Esophagus (tissue), 2 donors: ENCODE results near the gene KCNQ1OT1. TPM values are rescaled to one million over a fixed set of nuclear protein-coding genes. Genes with fewer than 3 reads are reported as not detected.

Experiments
- H3K27ac ChIP-seq, 2 donors: one replicate each; pipeline ENCODE4 v1.5.1; 2013; ENCODE audit warnings: low read depth in 2 of 2, mild to moderate bottlenecking in 2 of 2, inconsistent platforms in 1 of 2, low read length in 1 of 2, moderate library complexity in 1 of 2
- H3K27me3 ChIP-seq, 2 donors: one replicate each; pipeline ENCODE4 v1.6.1; 2013; ENCODE audit warnings: low read length in 2 of 2, control low read depth in 1 of 2, mild to moderate bottlenecking in 1 of 2; ENCODE audit not compliant: insufficient read depth in 2 of 2, control insufficient read depth in 1 of 2
- H3K36me3 ChIP-seq, 2 donors: one replicate each; pipeline ENCODE4 v1.6.1; 2013; ENCODE audit warnings: low read length in 1 of 2; ENCODE audit not compliant: control insufficient read depth in 2 of 2, insufficient read depth in 2 of 2
- H3K4me1 ChIP-seq, 2 donors: one replicate each; pipeline ENCODE4 v1.6.1; 2013; ENCODE audit warnings: low read length in 1 of 2; ENCODE audit not compliant: control insufficient read depth in 2 of 2, insufficient read depth in 2 of 2
- H3K4me3 ChIP-seq, 2 donors: one replicate each; pipeline ENCODE4 v1.5.1; 2013; ENCODE audit warnings: low read length in 2 of 2, mild to moderate bottlenecking in 2 of 2, low read depth in 1 of 2, moderate library complexity in 1 of 2
- H3K9me3 ChIP-seq, 2 donors: one replicate each; pipeline ENCODE4 v1.6.1; 2013; ENCODE audit warnings: mild to moderate bottlenecking in 2 of 2, low read depth in 1 of 2, low read length in 1 of 2, moderate library complexity in 1 of 2; ENCODE audit not compliant: control insufficient read depth in 2 of 2, insufficient read depth in 1 of 2
- WGBS, 2 donors: extraction: QIAGEN DNeasy Blood & Tissue Kit; methylation state at CpG; one replicate each; pipeline ENCODE4 v1.1.7; 2013; 5-methylcytosine and 5-hydroxymethylcytosine counted together
- polyA plus RNA-seq, 2 donors: library from polyadenylated mRNA; stranded (reverse); fragments of 200-250 nt; gene quantifications; one replicate each; pipeline ENCODE4 v1.2.3, GENCODE V29; 2013
- donor health status: healthy with polysubstance abuse.
- donor health status: Bipolar disorder and iron deficiency.

The KCNQ1OT1 gene
- polyA plus RNA-seq, 2 donors, result 0.04 to 0.51 TPM

GRCh38 chr11:2694995-2695939, 4.5 kb downstream of the KCNQ1OT1 start:
- H3K4me1 ChIP-seq, result peaks cover 3% of the 10 kb centered on the region in 2 donors
- H3K27ac ChIP-seq, result no peak overlapping the region

GRCh38 chr11:2694495-2694894, 5.3 kb downstream of the KCNQ1OT1 start:
- 82 to 86% methylated on average over 7 of the region's 7 CpGs for WGBS, 2 donors
- H3K9me3 ChIP-seq, result no peaks in the 10 kb centered on the region
- no peak overlapping the region for H3K4me3 ChIP-seq
- H3K27me3 ChIP-seq, result no peaks in the 10 kb centered on the region
- H3K4me1 ChIP-seq, result peaks cover 3% of the 10 kb centered on the region in 2 donors
- no peak overlapping the region for H3K27ac ChIP-seq
- H3K36me3 ChIP-seq, result no peaks in the 10 kb centered on the region

More at GRCh38 chr11:2694995-2695939, 4.5 kb downstream of the KCNQ1OT1 start:
- Histone ChIP-seq H3K27me3 (no peaks in the 10 kb centered on the region), H3K9me3 (no peaks in the 10 kb centered on the region), H3K4me3 (no peak overlapping the region), H3K36me3 (no peaks in the 10 kb centered on the region)
- WGBS, 2 donors, result 79 to 83% methylated on average over 9 of the region's 9 CpGs

DNA sequence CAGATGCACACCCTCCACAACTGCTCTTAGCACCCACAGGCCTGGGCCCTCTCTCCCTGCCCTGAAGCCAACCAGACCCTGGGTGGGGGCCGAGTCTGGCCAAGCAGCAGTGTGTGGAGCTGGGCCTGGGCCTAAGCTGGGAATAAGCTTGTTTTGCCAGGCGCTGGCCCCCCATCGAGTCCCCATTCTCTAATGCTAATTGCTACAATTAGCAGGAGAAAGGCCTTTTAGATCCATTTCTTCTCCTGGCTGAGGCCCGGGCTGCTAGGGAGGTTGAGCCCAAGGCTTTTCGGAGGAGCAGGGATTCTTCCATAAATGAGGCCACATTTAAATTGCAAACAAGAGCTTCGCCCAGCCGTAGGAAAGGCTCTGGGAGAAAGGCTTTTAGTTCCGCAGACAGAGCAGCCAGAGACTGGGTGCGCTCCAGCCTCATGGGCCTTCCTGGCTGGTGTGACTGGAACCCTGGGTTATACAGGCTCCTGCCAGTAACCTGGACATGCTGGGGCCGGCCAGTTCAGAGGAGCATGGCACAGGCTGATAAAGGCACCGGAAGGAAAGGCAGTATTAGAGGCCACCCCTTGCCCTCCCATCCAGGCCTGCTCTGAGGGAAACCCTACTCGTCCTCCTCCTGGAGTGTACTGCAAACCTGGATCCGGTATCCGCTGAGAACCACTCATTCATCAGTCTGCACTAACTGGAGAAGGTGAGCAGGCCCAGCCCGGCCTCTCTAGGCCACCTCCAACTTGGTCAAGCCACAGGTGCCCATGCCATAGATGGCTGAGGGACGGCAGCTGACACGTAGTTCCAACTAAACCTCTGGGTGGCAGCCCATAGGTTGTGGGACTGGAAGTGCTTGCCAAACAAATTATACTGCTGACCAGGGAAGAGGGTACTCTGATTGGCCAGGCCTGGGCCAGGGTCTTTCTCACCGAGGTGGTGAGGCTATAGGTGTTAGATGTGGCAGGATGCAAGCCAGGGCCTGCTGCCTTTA, 6.2 kb downstream of the KCNQ1OT1 start:
- Histone ChIP-seq H3K27ac (no peak overlapping the region), H3K9me3 (no peaks in the 10 kb centered on the region), H3K27me3 (no peaks in the 10 kb centered on the region), H3K4me3 (no peak overlapping the region), H3K4me1 (peaks cover 3% of the 10 kb centered on the region in 2 donors), H3K36me3 (no peaks in the 10 kb centered on the region)
- WGBS, 2 donors, result 81 to 83% methylated on average over 18 of the region's 18 CpGs

GRCh38 chr11:2691991-2692875, 7.6 kb downstream of the KCNQ1OT1 start:
- WGBS, 2 donors, result 87 to 89% methylated on average over 3 of the region's 3 CpGs
- H3K4me1 ChIP-seq, result peaks cover 3 to 9% of the 10 kb centered on the region in 2 donors

DNA sequence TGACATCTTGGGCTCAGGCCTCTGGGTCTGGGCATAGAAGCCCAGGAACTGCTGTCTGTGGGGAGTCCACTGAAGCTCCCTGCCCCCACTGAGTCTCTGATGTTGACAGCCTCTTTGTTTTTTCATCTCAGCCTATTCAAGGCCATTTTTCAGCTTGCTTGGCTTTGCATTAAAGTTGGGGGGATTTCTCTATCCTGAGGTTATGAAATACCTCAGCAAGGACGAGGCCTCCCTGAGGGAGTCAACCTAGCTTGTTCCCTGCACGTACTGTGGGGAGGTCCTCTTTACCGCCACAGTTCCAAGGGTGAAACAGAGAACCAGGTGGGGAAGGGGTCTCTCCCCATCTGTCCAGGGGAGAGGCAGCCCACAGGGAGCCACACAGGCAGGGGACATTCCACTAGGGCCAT, 8.4 kb downstream of the KCNQ1OT1 start:
- H3K9me3 ChIP-seq, result no peaks in the 10 kb centered on the region
- H3K27ac ChIP-seq, result no peak overlapping the region
- H3K36me3 ChIP-seq, result no peaks in the 10 kb centered on the region
- 87 to 88% methylated on average over 3 of the region's 3 CpGs for WGBS, 2 donors
- peaks cover 3 to 10% of the 10 kb centered on the region in 2 donors for H3K4me1 ChIP-seq
- no peak overlapping the region for H3K4me3 ChIP-seq
- H3K27me3 ChIP-seq, result no peaks in the 10 kb centered on the region

More at GRCh38 chr11:2691991-2692875, 7.6 kb downstream of the KCNQ1OT1 start:
- H3K27ac ChIP-seq, result no peak overlapping the region
- H3K4me3 ChIP-seq, result no peak overlapping the region
- H3K27me3 ChIP-seq, result no peaks in the 10 kb centered on the region
- H3K36me3 ChIP-seq, result no peaks in the 10 kb centered on the region
- no peaks in the 10 kb centered on the region for H3K9me3 ChIP-seq

- WGBS, 2 donors, result 90% methylated on average over 6 of the region's 6 CpGs
- Histone ChIP-seq H3K27me3 (no peaks in the 10 kb centered on the region), H3K4me3 (no peak overlapping the region), H3K9me3 (no peaks in the 10 kb centered on the region), H3K4me1 (peaks cover 3 to 10% of the 10 kb centered on the region in 2 donors), H3K27ac (no peak overlapping the region), H3K36me3 (no peaks in the 10 kb centered on the region)
These were observed 9.0 kb downstream of the KCNQ1OT1 start for GRCh38 chr11:2690596-2691354.

- WGBS, 2 donors, result 78 to 80% methylated on average over 8 of the region's 8 CpGs
- no peaks in the 10 kb centered on the region for H3K9me3 ChIP-seq
- H3K4me3 ChIP-seq, result no peak overlapping the region
- no peak overlapping the region for H3K27ac ChIP-seq
- H3K27me3 ChIP-seq, result no peaks in the 10 kb centered on the region
- H3K4me1 ChIP-seq, result peaks cover 3 to 10% of the 10 kb centered on the region in 2 donors
- H3K36me3 ChIP-seq, result no peaks in the 10 kb centered on the region
These were observed 9.9 kb downstream of the KCNQ1OT1 start for GRCh38 chr11:2689651-2690575.
